ENCODE data around the gene FAF1. TPM values are rescaled to one million over a fixed set of nuclear protein-coding genes. Genes with fewer than 3 reads are reported as not detected.

Gene FAF1
- total and polyA plus RNA-seq, 2 donors (not counting 3 experiments of a cell fraction or from before 2014, with no cell fraction given): 9.0 to 57.6 TPM

GRCh38 chr1:50920409-50920808, 39.7 kb downstream of the FAF1 start:
- H3K4me3 ChIP-seq (replicated peaks in 1 of 3; ENCODE audit: insufficient read depth in 1 of 3, low read depth in 1 of 3, low read length in 3 of 3): no peak overlapping the region
- CTCF ChIA-PET: interaction anchor here (2.8 kb wide), 1 partner anchor 9 kb away, joined by 20 read pairs; no protein-coding TSS in a partner anchor
- H3K36me3 ChIP-seq (ENCODE audit: control insufficient read depth in 2 of 2, extremely low read depth in 1 of 2, insufficient read depth in 2 of 2, low read length in 2 of 2): no peaks in the 10 kb centered on the region
- H3K9me3 ChIP-seq (replicated peaks; ENCODE audit: control insufficient read depth, insufficient read depth, low read length): no peaks in the 10 kb centered on the region
- no peak overlapping the region for H3K9ac ChIP-seq (replicated peaks; ENCODE audit: extremely low read depth, insufficient read depth, low read length)
- H3K4me1 ChIP-seq (ENCODE audit: control insufficient read depth, extremely low read depth, insufficient read depth, low read length): no peaks in the 10 kb centered on the region
- POLR2A ChIA-PET: no interaction called here
- no peak for FAIRE-seq
- intact Hi-C loops (cut with micrococcal nuclease): no loop called here
- no peak overlapping the region for H3K4me2 ChIP-seq (ENCODE audit: insufficient read depth, low read length)
- H4K20me1 ChIP-seq (replicated peaks; ENCODE audit: control insufficient read depth, extremely low read depth, insufficient read depth, low read length): no peaks in the 10 kb centered on the region
- TF ChIP-seq FOS (IDR thresholded peaks at IDR 0.05; ENCODE audit: borderline replicate concordance, insufficient read depth, low read length): no peak
- no peak for TF ChIP-seq MYC (IDR thresholded peaks at IDR 0.05; ENCODE audit: low read depth, low read length)
- TF ChIP-seq POLR2A (IDR thresholded peaks at IDR 0.05; ENCODE audit: low read depth, low read length): no peak
- TF ChIP-seq JUN (IDR thresholded peaks at IDR 0.05; ENCODE audit: borderline replicate concordance, insufficient read depth, insufficient read length, low read depth): no peak
- TF ChIP-seq CTCF (IDR thresholded peaks at IDR 0.05; ENCODE audit: extremely low read depth in 1 of 2, insufficient read depth in 1 of 2, low read depth in 1 of 2, low read length in 2 of 2): no peak
- no peak for TF ChIP-seq MAX (IDR thresholded peaks at IDR 0.05; ENCODE audit: insufficient read depth, insufficient read length)
- no peak for TF ChIP-seq POLR2AphosphoS5 (IDR thresholded peaks at IDR 0.05; ENCODE audit: insufficient read depth, low read depth, low read length)
- TF ChIP-seq EZH2 (IDR thresholded peaks at IDR 0.05; ENCODE audit: borderline replicate concordance, low read depth, low read length, severe bottlenecking): no peak
- no peak for TF ChIP-seq GATA2 (IDR thresholded peaks at IDR 0.05; ENCODE audit: insufficient read depth, insufficient read length, low read depth, low read length)
- dilution Hi-C loops (cut with MboI; ENCODE audit: extremely low pct_ligation_motif_present, low sequenced_read_pairs): no loop called here
- DNase-seq (ENCODE audit: low read depth, low spot score): no peak
- no peak overlapping the region for H3K27ac ChIP-seq (ENCODE audit: insufficient read depth, low read depth, low read length)
- H3K79me2 ChIP-seq (ENCODE audit: control insufficient read depth, insufficient read depth, low read length): peaks cover 62% of the 10 kb centered on the region
- H3K9me1 ChIP-seq (replicated peaks; ENCODE audit: control insufficient read depth, extremely low read depth, insufficient read depth, low read length): no peaks in the 10 kb centered on the region
- no TSS peak for BruUV-seq (replicated peaks)
- H2AFZ ChIP-seq (ENCODE audit: low read depth, low read length): no peak overlapping the region
- no peaks in the 10 kb centered on the region for H3K27me3 ChIP-seq (ENCODE audit: control insufficient read depth in 2 of 2, insufficient read depth in 2 of 2, low read length in 2 of 2)
